ENCODE results near the gene HORMAD2. TPM values are rescaled to one million over a fixed set of nuclear protein-coding genes. Genes with fewer than 3 reads are reported as not detected.

Gene HORMAD2
- total and polyA plus RNA-seq, 2 donors (not counting 1 experiment from before 2014, with no cell fraction given) = not detected

DNA sequence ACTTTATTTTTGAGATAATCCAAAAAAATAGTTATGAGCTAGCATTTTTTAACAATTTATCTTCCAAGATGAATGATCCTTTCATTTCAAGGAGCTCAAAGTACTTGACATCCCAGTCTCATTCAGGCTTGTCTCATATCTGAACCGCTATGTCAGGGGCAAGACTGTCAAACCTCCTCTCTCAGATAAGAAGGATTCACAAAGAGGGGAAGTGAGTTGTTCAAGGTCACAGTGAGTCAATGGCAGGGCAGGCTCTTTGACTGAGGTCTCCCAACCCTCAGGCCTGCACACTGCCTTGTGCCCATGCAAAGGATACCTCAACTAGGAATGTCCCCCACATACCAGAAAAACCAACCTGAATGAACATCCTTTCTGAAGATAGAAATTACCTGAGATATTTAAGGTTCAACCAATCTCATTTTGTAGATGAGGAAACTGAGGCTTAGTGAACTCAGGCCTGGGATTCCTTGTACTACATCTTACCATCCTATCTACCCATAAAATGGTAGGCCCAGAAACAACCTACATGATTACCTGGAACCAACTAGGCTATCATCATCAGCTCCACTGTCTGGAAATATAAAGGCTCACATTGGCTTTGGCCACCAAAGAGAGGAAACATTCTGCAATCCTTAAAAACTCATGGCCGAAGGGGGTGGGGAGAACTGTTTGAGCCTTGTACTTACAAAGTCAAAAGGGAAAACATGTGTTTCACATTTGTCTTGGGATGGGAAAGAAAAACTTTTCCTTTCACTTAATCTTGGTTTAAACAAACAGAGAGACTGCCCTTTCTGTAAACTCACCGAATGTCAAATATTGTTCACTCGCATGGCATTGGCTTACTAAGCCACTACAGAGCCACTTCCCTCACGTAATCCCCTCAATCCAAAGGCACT lies 115.2 kb downstream of the HORMAD2 start:
- H3K27me3 ChIP-seq (replicated peaks in 1 of 4; ENCODE audit: control extremely low read depth in 1 of 4, control insufficient read depth in 3 of 4, insufficient read depth in 4 of 4, low read length in 3 of 4) = no peaks in the 10 kb centered on the region
- peaks cover 38% of the 10 kb centered on the region for H3K4me1 Mint-ChIP-seq
- no peak overlapping the region for H3K27ac Mint-ChIP-seq
- POLR2A ChIA-PET = no interaction called here
- WGBS (ENCODE audit: insufficient coverage) = 92% methylated on average over 2 of the region's 5 CpGs
- peak overlapping the region; percentile 62 for H3K4me3 Mint-ChIP-seq
- H3K79me2 ChIP-seq (ENCODE audit: control insufficient read depth, insufficient read depth, low read length) = no peaks in the 10 kb centered on the region
- peak overlapping the region; percentile 44 for H3K4me2 ChIP-seq (replicated peaks; ENCODE audit: low read depth, low read length, poor library complexity, severe bottlenecking)
- H3K9me3 ChIP-seq (ENCODE audit: control extremely low read depth in 1 of 3, control insufficient read depth in 2 of 3, insufficient read depth in 1 of 3, low read length in 2 of 3) = no peaks in the 10 kb centered on the region
- no peak overlapping the region for H2AFZ ChIP-seq (ENCODE audit: insufficient read depth, low read depth, low read length, poor library complexity, severe bottlenecking)
- H3K9ac ChIP-seq (ENCODE audit: low read length) = no peak overlapping the region
- ATAC-seq (ENCODE audit: low read depth) = no peak
- no peaks in the 10 kb centered on the region for H3K36me3 ChIP-seq (replicated peaks in 1 of 2; ENCODE audit: control extremely low read depth in 1 of 2, control insufficient read depth in 1 of 2, extremely low read depth in 1 of 2, insufficient read depth in 2 of 2, low read length in 1 of 2)
- no peaks in the 10 kb centered on the region for H3K9me3 Mint-ChIP-seq (ENCODE audit: insufficient read depth)
- intact Hi-C loops (cut with micrococcal nuclease) = no loop called here
- no peak overlapping the region for H3K27ac ChIP-seq (ENCODE audit: low read length in 2 of 2)
- no peak for TF ChIP-seq EZH2 (IDR thresholded peaks at IDR 0.05; ENCODE audit: borderline replicate concordance, insufficient read depth, low read depth, low read length, poor library complexity, severe bottlenecking)
- TF ChIP-seq, protein P1, sequence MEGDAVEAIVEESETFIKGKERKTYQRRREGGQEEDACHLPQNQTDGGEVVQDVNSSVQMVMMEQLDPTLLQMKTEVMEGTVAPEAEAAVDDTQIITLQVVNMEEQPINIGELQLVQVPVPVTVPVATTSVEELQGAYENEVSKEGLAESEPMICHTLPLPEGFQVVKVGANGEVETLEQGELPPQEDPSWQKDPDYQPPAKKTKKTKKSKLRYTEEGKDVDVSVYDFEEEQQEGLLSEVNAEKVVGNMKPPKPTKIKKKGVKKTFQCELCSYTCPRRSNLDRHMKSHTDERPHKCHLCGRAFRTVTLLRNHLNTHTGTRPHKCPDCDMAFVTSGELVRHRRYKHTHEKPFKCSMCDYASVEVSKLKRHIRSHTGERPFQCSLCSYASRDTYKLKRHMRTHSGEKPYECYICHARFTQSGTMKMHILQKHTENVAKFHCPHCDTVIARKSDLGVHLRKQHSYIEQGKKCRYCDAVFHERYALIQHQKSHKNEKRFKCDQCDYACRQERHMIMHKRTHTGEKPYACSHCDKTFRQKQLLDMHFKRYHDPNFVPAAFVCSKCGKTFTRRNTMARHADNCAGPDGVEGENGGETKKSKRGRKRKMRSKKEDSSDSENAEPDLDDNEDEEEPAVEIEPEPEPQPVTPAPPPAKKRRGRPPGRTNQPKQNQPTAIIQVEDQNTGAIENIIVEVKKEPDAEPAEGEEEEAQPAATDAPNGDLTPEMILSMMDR (IDR thresholded peaks at IDR 0.05) = no peak
- H4K20me1 ChIP-seq (ENCODE audit: control insufficient read depth, insufficient read depth, low read length, poor library complexity, severe bottlenecking) = no peaks in the 10 kb centered on the region
- no peak overlapping the region for H3K4me3 ChIP-seq (ENCODE audit: control extremely low read depth in 1 of 5, extremely low read depth in 1 of 5, insufficient read depth in 1 of 5, low read depth in 2 of 5, low read length in 4 of 5)
- CTCF ChIA-PET = no interaction called here
- no peak for DNase-seq
- peaks cover 6% of the 10 kb centered on the region for H3K27me3 Mint-ChIP-seq
- H3K4me1 ChIP-seq (ENCODE audit: control insufficient read depth in 2 of 2, insufficient read depth in 2 of 2, low read length in 2 of 2) = peaks cover 25 to 29% of the 10 kb centered on the region in 2 donors

Data from B cell (primary cell).